ENCODE results near the gene CSRNP3.
"Not testable (repeated sequence)": the region's sequence is repeated elsewhere in the genome, so short reads cannot be mapped to it uniquely, and the experiment has no call there.

The CSRNP3 gene

DNA sequence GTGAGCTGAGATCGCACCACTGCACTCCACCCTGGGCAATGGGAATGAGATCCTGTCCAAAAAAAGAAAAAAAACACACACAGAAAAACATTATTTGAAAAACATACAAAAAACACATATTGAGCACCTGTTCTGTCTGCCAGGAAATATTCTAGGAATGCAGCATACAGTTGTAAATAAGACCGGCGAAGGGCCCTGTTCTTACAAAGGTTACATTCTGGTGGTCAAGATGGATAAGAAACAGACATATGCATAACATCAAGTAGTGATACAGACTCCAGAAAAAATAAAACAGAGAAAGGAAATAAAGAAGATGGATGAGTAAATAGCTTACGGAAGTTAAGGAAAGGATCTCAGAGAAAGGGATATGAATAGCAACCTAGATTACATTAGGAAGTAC is 164.8 kb downstream of the CSRNP3 start:
- peak; percentile 5 for DNase-seq (ENCODE audit: low read depth)

DNA sequence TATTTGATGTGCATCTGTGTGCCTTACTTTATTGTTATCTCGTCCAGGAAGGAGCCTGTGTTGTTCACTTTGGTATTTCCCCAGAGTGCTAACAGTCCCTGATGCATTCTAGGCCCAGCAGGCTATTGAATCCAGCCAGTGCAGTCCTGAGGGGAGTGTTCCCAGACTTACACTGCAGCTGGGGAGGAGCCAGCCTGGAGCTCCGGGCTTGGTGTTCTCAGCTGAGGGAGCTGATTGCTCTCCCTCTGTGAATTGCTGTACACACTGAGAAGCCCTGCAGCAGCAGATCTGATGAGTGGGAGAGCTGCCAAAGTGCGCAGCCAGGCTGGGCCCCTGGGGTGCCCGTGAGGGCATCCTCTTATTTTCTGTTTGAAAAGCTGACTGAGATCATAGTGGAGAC is 165.4 kb downstream of the CSRNP3 start:
- peak; percentile 40 for DNase-seq (ENCODE audit: low read depth)

DNA sequence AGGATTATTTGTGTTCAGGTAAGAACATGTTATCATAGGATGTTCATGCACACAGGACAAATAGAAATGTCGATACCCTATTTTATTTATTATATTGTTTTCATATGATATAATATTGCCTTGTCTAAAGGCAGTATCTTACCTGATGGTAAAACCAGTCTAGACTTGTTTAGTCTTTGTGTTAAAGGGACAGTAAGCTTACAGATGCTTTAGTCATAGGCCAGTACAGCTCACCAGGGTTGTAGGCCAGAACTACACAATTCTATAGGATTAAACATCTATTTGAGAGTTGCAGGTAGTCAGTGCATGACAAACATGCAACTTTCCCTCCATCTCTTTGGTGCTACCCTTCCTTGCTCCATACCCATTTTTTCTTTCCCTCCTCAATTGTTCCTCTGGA is 166.0 kb downstream of the CSRNP3 start:
- no peak for DNase-seq (ENCODE audit: low read depth)

- no peak for DNase-seq (ENCODE audit: low read depth)
These were observed 167.5 kb downstream of the CSRNP3 start for GRCh38 chr2:165636959-165637358.

DNA sequence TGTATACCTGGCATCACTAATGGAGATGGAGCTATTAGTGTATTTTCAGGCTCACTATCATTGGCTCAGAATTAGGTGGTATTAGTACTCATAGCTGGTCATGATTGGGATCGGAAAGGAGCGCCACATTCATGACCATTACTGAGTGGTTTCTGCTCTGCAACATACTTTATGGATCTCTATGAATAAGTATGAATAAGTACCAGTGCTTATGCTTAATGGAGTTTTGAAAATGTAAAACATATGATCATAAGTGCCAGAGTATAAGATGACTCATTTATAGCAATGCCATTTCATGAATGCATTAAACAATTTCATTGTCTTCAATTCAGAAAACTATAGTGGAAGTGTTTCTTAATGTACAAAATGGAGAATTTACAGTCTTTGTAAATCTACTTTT is 167.9 kb downstream of the CSRNP3 start:
- DNase-seq (ENCODE audit: low read depth), result no peak

DNA sequence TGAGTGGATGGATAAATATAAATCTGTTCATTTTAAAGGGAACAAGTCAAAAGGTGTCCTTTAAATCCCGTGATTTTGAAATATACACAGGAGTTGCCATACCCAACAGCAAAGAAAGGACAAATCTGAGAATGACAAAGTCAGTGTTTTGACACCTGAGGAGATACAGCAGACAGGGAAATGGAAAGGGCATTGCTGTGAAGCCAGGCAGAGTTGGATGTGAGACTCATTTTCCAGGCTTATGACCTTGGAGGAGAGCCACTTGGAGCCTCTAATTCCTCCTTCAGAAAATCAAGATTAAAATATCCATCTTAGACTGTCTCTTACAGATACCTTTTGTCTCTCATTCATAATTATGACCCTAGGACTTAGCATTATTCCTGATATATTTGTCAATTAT is 170.0 kb downstream of the CSRNP3 start:
- no peak for DNase-seq (ENCODE audit: low read depth)

DNA sequence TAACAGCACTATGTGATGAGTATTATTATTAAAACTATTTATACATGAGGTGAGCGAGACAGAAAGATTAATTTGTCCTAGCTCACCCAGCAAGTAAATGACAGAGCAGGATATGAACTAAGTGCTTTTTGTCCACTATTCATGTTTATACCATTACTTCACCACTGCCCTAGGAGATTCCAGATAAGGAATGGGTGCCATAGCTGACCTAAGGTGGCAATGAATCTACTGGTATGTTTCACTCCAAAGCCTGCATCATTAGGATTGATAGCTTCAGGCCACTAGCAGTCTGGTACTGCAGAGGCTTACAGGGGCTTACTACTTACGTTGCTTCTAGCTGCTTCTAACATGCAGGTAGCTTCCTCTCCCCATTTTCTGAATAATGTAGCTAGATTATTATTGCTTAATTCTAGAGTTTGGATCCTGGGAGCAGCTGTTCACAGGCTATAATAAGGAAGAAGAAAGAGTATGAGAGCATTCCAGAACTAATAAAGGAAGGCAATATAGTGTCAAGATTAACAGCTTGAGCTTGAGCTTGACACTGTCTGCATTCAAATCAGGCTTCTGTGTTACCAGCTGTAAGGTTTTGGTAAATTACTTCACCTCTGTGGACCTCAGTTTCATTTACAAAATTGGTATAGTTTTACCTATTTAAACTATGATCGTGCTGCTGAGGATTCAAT is 170.9 kb downstream of the CSRNP3 start:
- DNase-seq (ENCODE audit: low read depth), result no peak

DNA sequence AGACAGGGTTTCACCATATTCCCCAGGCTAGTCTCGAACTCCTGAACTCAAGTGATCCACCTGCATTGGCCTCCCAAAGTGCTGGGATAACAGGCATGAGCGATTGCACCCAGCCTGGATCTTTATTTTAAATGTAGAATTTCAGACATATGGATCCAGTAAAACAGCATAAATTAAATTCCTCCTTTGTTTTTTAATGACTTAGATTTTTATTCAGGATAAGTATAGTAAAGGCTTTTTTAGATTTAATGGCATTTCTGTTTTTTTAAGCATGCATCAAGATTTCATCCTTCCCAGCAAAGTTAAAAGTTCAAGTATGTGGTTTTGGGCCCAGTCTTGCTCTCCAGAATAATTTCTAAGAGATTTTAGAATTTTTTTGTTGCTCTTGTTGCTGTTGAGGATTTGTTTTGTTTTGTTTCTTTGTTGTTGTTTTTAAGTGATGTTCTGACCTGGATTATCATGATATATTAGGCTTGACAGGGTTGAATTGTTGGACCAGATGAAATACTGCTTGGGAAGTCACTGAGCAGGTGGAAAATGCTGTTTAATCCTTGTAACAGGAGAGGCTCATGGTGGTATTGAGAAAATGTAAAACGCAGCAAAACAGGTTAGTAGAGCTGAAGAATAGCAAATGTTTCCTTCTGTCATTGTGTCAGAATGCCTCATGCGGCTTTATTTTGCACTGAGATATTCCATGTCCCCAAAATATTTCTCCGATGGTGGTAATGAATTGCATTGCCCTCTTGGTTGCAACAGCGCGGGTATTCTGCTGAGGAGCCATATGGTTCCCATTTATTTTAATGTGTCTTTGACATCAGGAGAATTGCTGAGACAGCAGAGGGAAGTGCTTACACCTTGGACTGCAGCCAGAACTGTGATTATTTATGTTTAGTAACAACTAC is 176.7 kb downstream of the CSRNP3 start:
- DNase-seq (ENCODE audit: low read depth), result no peak

DNA sequence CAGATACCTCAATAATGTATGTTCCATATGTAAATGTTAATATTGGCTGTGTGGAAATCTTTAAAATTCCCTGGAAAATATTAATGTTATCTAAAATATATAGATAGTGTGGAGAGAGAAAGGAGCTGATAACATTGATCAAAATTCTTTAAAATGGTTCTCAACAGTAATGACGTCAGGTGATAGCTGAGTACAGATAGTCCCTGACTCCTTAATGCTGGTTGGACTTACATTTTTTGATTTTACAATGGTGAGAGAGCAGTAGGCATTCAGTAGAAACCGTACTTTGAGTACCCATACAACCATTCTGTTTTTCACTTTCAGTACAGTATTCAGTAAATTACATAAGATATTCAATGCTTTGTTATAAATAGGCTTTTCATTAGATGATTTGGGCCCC is 177.9 kb downstream of the CSRNP3 start:
- DNase-seq (ENCODE audit: low read depth), result no peak

DNA sequence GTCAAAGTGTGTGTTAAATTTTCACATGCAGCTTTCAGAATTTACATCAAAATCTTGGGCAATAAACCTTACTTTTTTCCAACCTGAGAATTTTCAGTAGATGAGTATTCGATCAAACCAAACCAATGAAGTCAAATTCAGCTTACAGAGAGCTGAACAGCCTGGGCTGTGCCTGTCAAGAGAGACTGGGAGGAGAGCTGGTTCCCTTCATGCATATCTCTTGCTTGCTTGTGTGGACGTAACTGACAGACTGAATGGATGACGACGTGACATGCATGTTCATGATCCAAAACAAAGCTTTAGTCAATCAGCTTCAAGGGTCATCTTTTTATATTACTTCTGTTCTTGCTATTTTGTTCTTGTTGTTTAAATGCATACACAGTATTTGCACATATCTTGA is 179.3 kb downstream of the CSRNP3 start:
- DNase-seq (ENCODE audit: low read depth), result no peak

DNA sequence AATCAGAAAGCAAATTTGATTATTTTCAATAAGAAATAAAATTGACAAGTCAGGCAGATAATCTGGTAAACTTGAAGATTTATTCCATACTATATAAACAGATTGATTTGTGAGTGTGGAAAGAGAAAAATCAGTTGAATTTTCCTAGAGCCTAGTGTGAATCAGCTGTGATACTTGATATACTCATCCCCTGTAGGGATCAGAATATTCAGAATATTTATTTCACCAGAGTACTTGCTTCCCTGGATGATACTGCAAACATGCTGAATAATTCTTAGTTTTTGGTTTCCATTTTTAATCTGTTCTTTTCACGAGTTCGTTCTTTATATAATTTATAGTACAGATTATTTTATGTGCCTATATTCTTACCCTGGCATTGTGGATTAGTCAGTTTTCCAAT is 181.7 kb downstream of the CSRNP3 start:
- DNase-seq (ENCODE audit: low read depth), result no peak

- DNase-seq (ENCODE audit: low read depth), result no peak
These were observed 186.2 kb downstream of the CSRNP3 start for GRCh38 chr2:165655661-165656060.

DNA sequence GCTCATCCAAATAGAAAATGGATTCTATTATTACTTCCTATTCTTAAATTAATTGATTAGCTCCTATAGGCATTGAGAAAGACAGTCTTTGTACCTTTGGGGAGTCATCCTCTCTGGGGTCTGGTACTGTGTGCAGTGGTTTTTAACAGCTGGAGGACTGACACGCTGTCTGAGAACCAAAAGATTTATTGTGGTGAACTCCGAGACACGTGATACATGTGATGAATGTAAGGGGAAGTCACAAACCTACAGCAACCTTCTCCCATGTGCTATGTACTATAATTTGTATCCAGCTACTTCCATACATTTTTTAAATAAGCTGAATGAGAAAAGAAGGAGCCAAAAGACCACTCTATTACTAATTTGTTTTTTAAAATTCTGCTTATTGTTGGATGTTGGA is 190.9 kb downstream of the CSRNP3 start:
- no peak for DNase-seq (ENCODE audit: low read depth)

DNA sequence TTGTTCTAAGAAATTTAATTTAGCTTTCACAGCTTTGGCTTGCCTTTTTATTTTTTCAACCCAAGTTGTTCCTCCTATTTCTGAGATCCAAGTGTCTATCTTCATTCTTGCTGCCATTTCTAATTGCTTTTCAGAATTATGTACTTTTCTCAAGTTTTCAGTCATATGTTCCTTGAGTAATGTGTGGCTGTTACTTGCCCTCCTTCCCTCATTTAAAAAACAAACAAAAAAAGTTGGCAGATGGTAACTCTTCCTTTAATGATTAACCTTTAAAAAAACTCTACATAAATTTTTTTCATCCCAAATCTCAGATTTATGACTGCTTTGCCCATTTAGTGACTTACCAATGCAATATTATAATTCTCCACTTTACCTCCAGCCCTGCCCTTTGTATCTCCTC is 193.2 kb downstream of the CSRNP3 start:
- no peak for DNase-seq (ENCODE audit: low read depth)

GRCh38 chr2:165665614-165666013 is 196.1 kb downstream of the CSRNP3 start:
- DNase-seq (ENCODE audit: low read depth), result no peak

DNA sequence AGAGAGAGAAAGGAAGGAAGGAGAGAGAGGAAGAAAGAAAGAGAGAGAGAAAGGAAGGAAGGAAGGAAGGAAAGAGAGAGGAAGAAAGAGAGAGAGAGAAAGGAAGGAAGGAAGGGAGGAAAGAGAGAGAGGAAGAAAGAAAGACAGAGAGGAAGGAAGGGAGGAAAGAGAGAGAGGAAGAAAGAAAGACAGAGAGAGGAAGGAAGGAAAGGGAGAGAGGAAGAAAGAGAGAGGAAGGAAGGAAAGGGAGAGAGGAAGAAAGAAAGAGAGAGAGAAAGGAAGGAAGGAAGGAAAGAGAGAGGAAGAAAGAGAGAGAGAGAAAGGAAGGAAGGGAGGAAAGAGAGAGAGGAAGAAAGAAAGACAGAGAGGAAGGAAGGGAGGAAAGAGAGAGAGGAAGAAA is 196.6 kb downstream of the CSRNP3 start:
- not testable (repeated sequence) for DNase-seq (ENCODE audit: low read depth)

DNA sequence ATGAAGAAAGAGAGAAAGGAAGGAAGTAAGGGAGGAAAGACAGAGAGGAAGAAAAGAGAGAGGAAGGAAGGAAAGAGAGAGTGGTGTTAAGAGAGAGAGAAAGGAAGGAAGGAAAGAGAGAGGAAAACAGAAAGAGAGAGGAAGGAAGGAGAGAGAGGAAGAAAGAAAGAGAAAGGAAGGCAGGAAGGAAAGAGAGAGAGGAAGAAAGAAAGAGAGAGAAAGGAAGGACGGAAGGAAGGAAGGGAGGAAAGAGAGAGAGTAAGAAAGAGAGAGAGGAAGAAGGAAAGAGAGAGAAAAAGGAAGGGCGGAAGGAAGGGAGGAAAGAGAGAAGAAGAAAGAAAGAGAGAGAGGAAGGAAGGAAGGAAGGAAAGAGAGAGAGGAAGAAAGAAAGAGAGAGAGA is 197.1 kb downstream of the CSRNP3 start:
- no peak for DNase-seq (ENCODE audit: low read depth)

DNA sequence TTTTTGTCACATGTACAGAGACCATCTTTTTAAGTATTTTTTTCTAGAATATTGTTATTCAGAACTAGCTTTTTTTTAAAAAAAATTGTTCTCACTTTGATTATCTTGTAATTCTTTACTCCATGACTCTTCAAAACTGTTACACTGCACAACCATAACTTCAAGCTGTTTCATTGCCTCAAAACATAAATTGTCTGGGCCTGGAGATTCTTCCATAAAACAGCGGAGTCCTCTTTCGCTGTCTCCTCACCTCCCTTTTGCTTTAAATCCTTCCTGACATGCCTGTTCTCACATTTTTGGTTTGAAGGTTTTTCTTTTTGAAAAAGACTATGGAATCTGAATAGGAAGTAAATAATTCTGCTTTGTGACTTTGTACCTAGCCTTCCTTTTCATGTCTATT is 197.9 kb downstream of the CSRNP3 start:
- DNase-seq (ENCODE audit: low read depth), result no peak

- no peak for DNase-seq (ENCODE audit: low read depth)
These were observed 205.3 kb downstream of the CSRNP3 start for GRCh38 chr2:165674780-165675179.

GRCh38 chr2:165675551-165675968 is 206.1 kb downstream of the CSRNP3 start:
- DNase-seq (ENCODE audit: low read depth), result peak; percentile 2

DNA sequence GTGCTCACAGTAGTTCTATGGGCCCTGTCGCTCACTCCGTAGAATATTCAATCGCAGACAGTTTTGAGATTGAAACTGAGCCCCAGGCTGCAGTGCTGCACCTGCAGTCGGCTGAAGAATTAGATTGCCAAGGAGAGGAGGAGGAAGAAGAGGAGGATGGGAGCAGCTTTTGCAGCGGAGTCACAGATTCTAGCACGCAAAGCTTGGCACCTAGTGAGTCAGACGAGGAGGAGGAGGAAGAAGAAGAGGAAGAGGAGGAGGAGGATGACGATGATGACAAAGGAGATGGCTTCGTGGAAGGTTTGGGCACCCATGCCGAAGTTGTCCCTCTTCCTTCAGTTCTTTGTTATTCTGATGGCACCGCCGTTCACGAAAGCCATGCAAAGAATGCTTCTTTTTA is 209.4 kb downstream of the CSRNP3 start:
- no peak for DNase-seq (ENCODE audit: low read depth)

GRCh38 chr2:165679621-165680020 is 210.1 kb downstream of the CSRNP3 start:
- no peak for DNase-seq (ENCODE audit: low read depth)

- DNase-seq (ENCODE audit: low read depth), result no peak
These were observed 212.3 kb downstream of the CSRNP3 start for GRCh38 chr2:165681841-165682240.

DNA sequence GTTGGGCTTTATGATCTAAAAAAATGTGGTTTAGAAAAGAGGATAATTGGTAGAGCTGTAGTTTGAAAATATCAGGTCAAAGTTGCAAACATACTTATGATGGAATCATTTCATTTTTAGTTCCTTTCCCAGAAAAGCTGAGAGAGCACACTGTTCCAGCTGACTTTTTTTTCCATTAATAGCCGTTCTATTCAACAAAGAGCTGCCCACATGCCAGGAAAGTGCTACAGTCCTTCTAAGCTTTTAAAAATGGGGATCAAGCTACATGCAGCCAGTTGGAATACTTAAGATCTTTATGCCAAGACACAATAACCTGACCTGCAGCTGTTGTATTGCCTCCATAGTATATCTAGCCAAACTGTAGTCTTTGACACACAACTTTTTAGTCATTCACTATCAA is 213.0 kb downstream of the CSRNP3 start:
- DNase-seq (ENCODE audit: low read depth), result no peak

All from iris pigment epithelial cell (primary cell).